Activated CD8-positive, alpha-beta memory T cell treated with anti-CD3 and anti-CD28 coated beads for 24 hours (primary cell): Measurements from ENCODE around the gene SMAD3.

Experiments used
- DNase-seq: peaks from one replicate; pipeline ENCODE4 v3.0.0-alpha.2; 2020

Gene SMAD3

DNA sequence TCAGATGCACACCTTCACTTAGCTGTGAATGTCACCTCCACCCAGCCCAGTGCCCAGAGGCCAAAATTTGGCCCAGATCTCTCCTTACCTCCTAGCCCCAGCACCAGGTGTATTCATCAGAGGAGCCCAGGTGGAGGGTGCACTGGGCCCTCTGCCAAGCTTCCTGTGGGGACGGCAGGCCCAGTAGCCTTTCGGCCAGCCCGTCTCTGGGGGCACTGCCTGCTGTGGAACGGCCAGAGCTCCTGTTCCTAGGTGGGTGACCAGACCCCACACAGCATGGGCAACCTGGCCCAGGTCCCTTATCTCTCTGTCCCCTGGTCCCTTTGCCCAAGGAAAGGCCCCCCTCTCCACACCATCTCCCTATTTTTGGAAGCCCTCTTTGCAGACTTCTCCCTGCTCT is 121.3 kb downstream of the SMAD3 start:
- DNase-seq, result peak; percentile 40

DNA sequence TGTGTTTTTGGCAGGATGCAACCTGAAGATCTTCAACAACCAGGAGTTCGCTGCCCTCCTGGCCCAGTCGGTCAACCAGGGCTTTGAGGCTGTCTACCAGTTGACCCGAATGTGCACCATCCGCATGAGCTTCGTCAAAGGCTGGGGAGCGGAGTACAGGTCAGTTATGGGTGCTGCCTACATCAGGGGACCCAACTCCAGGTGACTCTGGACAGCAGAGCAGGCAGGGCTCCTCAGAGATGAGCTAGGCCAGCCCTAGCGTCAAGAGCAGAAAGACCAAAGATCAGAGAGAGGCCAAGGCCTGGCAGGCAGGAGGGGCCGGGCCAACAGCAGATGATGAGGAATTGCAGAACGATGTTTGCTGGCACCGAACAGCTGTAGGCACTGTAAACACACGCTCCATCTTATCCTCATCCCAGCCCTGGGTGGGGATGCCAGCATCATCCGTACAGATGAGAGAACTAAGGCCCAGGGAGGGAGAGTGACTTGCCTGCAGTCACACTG is 122.0 kb downstream of the SMAD3 start:
- peak; percentile 45 for DNase-seq

DNA sequence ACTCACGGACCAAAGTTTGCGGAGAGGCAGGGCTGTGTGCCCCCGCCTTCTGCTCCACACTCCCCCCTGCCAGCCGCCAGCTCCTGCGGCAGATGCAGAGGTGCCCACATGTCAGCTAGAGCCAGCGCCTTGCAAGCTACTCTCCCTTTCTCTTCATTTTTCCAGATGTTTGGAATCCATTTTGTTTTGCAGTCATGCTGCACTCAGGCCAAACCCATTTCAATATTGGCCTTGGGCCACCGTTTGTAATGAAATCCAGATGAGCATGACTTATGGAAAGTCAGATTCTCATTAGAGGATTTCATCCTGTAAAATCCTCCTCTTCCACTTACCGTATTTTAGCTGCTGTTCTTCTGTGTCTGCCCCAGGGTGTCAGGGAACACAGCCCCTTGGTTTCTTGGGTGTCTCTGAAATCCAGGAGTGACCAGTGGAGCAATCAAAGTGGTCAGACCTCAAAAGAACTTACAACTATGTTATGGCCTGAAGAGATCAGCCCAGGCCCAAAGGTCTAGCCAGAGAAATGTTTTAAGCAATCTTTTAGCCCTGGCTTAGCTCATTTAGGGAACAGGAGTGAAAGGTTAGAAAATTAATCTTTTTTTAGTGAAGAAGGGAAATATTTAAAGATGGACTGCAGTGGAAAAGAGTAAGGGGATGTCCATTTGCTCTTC is 123.3 kb downstream of the SMAD3 start:
- DNase-seq, result peak; percentile 21

DNA sequence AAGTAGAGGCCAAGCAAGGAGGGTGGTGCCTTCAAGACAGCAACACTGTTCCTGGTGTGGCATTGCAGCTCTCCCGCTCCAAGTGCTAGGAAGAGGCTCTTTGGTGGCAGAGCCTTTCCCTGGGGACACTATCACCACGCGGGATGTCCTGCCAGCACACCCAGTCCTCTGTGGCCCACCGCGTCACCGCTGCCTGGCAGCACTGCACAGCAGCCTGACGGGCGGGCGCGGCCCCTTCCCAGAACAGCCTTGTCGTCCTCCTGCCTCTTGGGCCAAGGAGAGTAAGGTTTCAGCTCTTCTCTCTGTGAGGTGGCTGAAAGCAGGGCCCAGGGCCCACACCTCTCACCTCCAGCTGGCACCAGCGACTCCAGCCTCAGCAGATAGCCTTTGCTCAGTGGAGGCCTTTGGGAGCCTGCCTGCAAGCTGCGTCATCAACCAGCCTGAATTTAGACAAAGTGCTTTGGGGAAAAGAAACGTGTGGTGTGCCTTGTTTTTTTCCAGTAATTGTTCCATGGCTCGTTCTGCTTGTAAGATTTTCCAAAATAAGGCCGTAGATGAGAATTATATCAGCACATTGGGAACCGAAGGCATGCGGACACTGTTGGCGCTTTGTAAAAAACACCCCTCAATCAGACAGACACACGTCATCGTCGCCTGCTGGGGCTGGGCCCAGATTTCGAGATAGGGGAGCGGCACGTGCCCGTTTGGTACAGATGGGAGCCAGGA is 124.1 kb downstream of the SMAD3 start:
- no peak for DNase-seq

DNA sequence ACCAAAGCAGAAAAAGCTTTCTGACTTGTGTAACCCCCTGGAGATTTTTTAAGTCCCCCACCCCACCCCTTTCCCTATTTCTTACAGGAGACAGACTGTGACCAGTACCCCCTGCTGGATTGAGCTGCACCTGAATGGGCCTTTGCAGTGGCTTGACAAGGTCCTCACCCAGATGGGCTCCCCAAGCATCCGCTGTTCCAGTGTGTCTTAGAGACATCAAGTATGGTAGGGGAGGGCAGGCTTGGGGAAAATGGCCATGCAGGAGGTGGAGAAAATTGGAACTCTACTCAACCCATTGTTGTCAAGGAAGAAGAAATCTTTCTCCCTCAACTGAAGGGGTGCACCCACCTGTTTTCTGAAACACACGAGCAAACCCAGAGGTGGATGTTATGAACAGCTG is 124.9 kb downstream of the SMAD3 start:
- no peak for DNase-seq

DNA sequence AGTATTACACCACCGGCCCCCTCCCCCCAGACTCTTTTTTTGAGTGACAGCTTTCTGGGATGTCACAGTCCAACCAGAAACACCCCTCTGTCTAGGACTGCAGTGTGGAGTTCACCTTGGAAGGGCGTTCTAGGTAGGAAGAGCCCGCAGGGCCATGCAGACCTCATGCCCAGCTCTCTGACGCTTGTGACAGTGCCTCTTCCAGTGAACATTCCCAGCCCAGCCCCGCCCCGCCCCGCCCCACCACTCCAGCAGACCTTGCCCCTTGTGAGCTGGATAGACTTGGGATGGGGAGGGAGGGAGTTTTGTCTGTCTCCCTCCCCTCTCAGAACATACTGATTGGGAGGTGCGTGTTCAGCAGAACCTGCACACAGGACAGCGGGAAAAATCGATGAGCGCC is 125.4 kb downstream of the SMAD3 start:
- no peak for DNase-seq

DNA sequence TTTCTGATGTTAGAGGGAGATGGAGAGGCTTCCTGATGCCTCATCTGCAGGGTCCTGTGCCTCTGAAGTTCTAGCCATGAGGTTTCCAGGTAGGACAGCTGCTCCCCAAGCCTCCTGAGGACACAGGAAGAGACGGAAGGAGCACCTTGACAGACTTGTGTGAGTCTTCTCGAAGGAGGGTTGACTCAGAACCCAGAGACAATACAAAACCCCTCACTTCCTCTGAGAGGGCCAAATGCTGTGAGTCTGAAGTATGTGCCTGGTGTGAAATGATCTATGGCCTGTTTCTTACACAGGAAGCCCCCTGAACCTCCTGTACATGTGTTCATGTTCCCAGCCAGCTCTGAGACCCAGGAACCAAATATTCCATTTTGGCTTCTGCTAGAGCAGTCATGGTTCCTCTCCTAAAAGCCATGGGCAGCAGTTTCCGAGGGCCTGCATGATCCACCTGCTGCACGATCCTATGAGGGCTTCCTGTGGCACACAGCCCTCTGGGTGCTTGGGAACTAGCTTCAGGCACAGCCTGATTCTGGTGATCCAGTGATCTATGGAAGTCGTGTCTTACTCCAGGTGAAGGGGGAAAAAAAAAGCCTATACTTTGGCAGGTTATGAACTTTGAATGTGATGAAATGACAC is 126.9 kb downstream of the SMAD3 start:
- no peak for DNase-seq

DNA sequence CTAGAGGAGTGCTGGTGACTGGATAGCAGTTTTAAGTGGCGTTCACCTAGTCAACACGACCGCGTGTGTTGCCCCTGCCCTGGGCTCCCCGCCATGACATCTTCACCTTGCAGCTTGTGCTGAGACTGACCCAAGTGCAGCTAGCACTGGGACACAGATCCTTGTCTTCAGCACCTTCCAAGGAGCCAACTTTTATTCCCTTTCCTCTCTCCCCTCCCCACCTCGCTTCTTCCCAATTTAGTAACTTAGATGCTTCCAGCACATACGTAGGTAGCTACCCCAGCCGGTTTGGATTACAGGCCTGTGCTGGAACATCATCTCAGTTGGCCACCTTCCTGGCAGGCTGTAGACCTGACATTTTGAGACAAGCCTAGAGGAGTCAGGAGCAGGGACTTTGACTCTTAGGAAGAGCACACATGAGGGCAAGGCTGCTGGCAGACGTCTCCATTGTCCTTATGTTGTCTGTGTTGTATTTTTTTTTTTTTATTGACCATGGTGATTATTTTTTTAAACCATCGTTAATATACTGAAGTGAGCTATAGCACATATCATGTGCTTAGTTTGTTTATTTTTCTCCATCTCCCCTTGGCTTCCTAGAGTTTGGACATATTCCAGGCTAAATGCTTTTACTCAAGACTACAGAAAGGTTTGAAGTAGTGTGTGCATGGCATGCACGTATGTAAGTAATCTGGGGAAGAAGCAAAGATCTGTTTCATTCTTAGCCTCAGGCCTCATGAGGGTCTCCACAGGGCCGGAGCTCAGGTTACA is 128.0 kb downstream of the SMAD3 start:
- DNase-seq, result no peak

DNA sequence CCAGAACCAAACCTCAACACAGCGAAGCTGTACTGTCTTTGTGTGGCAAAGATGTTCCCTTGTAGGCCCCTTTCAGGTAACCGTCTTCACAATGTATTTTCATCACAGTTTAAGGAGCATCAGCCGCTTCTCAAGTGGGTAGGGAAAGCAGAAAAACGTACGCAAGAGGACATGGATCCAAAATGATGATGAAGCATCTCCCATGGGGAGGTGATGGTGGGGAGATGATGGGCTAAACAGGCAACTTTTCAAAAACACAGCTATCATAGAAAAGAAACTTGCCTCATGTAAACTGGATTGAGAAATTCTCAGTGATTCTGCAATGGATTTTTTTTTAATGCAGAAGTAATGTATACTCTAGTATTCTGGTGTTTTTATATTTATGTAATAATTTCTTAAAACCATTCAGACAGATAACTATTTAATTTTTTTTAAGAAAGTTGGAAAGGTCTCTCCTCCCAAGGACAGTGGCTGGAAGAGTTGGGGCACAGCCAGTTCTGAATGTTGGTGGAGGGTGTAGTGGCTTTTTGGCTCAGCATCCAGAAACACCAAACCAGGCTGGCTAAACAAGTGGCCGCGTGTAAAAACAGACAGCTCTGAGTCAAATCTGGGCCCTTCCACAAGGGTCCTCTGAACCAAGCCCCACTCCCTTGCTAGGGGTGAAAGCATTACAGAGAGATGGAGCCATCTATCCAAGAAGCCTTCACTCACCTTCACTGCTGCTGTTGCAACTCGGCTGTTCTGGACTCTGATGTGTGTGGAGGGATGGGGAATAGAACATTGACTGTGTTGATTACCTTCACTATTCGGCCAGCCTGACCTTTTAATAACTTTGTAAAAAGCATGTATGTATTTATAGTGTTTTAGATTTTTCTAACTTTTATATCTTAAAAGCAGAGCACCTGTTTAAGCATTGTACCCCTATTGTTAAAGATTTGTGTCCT is 129.0 kb downstream of the SMAD3 start:
- no peak for DNase-seq

DNA sequence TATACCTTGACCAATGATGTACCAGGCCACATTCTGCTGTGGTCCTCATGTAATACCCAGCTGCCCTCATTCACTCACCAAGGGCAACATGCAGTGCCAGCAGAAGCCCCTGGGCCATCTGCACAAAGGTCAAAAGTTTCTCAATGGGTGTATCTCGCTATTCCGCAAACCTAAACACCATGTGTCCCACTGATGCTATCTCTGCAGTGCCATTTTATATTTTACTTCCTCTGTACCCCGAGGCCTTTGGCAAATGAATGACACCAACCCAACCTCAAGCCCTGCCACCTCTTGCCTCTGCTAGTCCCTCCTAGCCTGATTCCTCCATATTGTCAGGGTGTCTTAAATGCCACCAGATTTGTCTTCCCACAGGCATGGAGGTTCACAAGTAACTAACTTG is 129.9 kb downstream of the SMAD3 start:
- DNase-seq, result no peak

DNA sequence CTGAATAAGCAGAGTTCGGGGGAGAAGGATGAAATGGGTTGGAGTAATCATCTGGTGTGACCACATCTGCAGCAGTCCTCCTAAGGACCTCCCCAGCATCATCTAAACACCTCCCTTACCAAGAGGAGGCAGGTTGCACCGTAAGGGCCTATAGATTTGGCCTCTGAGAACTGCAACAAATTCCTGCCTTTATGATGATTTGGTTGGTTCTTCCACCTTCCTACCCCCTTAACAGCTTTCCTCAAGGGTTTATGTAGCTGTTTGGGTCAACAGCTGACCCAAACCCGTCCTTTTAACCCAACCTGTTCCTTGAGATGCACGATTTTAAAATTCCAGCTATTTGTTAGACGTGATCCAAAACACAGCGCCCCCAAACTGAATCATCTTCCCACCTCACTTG is 130.8 kb downstream of the SMAD3 start:
- no peak for DNase-seq

DNA sequence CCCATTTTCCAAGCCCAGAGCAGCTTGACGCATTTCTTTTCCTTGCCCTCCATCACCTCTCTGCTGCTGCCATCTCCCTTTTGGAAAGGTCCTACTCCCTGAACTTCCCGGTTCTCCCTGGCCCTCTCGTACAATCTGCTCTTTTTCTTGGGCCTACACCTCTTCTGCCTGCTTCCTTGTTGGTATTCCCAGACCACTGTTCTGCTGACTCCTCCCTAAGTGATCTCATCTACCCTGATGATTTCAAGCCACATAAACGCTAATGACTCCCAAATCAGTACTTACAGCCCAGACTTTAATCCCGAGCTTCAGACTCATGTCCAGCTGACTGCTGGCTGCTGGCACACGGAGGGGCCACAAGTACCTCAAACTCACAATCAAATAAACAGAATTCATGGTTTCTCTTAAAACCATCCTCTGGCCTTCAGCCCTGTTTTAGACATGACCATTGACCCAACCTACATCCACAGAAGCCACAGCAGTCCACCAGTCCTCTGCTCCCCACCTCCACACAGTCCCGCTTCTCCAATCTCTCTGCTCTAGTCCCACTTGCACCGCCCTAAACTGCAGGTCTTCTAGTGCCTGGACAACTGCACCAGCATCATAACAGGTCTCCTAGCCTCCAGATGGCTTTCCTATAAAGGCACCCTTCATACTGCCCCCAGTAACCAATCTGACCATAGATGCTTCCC is 131.4 kb downstream of the SMAD3 start:
- no peak for DNase-seq

DNA sequence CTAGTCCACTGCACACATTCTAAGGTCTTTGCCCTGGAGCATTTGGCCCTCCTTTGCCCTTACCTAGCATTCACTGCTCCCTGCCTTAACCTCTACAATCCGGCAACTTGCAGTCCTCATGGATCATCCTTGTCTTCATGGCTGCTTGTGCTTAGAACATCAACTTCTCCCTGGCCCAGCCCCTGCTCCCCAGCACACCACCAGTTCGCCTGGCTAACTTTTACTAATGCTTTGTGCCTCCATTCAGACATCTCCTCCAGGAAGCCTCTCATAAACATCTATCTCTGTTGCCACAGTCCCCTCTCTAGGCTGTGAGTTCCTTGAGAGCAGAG is 131.9 kb downstream of the SMAD3 start:
- DNase-seq, result no peak

DNA sequence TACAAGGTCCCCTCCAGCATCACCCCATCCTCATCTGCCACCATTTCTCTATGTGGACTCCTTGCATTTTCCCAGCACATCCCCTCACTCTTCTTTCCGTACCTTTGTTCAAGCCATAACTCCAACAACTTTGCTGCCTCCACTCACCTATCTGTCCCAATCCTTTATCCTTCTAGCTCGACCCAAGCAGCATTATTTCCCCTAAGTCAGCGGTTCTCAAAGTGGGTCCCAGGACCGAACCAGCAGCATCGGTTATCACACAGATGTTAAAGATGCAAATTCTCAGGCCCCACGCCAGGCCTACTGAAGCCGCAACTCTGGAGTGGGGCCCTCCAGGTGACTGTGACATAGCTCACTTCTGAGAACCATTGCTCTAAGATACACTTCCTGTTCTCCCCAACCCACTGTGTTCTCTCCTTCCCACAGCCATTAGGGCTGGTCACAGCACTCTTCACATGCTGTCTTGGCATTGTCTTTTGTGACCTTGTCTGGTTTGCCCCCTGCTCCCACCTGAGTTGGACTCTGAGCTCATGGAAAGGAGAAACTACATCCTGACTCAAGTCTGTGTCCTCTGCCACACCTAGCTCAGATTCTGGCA is 132.9 kb downstream of the SMAD3 start:
- no peak for DNase-seq

DNA sequence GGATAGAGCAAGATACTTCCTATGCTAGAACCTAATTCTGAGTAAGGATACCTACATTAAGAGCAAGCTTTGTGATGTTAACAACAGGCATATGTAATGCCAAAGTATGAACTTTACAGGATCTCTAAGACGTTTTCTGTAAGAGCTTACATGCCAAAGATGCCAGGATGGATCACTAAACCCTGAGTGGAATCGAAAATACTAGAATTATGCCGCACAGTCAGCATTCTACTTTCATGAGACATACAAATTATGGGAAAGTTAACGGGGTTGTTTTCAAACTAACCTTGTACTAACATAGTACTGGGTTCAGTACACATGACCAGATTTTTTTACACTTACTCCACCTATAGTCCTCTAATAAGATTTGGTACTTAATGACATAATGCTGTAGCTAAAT is 134.0 kb downstream of the SMAD3 start:
- no peak for DNase-seq

DNA sequence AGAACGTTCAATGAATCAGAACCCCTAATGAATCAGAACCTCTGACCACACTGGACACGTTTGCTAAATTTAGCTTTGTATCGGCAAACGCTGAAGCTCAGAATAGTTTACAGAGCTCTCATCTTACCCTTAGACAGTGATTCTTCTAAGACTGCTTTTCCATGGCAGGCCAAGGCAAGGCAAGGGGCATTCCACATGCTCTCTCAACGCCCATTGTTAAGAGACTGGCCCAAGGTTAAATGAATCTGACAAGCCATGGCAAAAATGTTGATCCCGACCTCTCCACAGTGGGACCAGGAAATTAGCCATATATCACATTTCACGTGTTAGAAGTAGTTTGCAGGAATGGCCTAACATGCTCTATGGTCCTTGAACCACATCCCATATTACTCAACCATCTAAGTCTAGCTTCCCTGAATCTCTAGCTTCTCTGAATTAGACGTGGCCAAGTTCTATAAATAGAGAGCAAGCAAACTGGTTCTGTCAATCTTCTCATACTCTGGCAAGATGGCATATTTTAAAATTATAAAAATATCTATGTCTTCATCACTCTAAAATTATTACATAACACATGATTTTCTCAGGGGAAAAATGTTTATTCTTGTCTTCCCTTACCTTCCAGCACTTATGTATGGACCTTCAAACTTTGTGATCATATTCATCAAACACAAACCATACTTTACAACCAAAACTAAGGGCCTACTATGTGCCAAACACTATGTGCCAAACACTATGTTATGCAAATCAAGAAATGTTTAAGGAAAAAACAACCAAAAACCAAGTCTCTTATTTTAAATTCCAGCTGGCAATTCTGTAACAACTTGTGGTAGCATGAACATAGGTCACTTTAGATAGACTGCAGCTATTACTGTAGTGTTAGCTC is 134.7 kb downstream of the SMAD3 start:
- DNase-seq, result no peak

DNA sequence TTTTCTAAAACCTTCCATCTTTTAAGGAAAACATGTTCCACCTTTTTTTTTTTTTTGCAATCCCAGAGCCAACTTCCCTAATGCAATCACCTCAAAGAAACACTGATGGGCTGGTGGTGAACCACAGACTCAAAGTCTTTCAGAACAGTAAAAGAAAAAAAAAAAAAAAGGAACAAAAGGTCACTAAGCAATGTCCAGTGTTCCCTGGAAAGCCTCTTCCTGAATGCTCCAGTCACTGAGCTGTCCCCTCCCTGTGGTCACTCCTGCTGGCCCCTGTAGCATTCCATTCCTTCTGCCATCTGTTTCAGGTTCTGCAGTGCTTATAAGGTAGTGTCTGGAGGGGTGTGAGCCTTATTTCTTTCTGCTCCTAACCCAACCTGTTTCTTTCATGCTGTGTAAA is 135.7 kb downstream of the SMAD3 start:
- no peak for DNase-seq

DNA sequence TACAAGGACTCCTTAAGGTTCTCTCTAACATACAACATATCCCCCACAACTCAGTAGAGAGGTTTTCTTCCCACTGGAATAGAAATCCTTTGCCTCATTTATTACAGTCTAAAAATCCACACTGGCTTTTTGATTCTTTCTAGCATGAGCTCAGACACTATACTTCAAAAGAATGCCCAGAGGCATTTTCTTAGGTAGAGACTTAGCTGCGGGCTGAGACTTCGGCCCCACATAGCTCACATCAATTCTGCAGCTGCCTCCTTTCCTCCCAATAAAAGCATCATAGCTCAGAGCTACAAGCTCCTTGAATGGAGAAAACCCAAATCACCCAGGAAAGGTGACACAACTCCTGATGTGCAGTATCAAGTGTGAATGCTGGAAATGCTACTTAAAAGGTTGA is 136.7 kb downstream of the SMAD3 start:
- DNase-seq, result no peak

DNA sequence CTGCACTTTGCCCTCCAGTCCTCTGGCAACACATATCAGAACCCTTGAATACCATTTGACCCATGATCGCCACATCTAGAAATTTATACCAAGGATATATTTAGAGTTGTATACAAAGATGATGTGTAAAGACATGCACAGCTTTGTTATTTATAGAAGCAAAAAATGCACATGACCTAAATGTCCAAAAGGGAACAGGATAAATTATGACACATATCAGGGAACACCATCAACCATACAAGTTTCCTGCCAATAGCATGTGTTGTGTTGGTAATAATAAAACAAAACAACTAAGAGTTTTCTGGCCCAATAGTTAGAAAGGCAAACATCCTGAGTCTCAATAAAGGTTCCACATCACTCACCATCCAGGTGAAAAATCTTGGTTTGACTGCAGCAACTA is 137.6 kb downstream of the SMAD3 start:
- no peak for DNase-seq

DNA sequence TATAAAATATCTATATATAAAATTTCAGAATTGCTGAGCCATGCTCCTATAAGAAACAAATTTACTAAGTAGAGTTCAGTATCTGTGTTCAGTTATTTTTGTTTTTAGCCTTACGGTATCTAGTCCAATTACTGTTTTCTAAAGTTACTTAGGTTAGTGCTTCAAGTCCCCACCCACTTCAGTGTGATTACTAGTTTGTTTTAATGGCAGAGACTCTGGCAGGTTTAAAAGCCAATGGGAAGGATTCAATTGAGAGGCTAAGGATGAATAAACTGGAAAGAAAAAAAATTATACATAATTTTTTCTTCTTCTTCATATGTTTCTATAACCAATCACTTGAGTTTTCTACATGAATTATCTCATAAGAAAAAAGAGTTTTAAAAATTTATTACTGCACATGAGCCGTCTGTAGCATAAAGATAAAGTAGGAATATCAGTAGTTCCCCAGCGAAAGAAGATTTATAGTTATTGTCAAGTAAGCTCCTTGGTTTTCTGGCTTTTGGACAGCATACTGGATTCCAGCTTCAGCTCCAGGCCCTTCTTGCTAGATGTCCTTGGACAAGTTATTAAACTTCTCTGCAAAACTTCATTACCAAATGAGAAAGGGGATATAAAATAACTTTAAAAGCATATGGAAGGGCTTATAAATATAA is 142.3 kb downstream of the SMAD3 start:
- no peak for DNase-seq
